GM18858 (cell line): Measurements from ENCODE around the gene SLC38A2.

ENCODE experiments used
- ATAC-seq: cut with Tn5 transposase; IDR thresholded peaks from one replicate; pipeline ENCODE4 v1.9.1; 2021; ENCODE audit not compliant: unreplicated experiment

SLC38A2 gene

GRCh38 chr12:46395388-46395787, 22.8 kb upstream of the SLC38A2 start:
- no peak for ATAC-seq

GRCh38 chr12:46391630-46392029, 19.1 kb upstream of the SLC38A2 start:
- ATAC-seq: no peak

GRCh38 chr12:46390881-46391280, 18.3 kb upstream of the SLC38A2 start:
- no peak for ATAC-seq

- no peak for ATAC-seq
Measured at GRCh38 chr12:46390304-46390703, 17.7 kb upstream of the SLC38A2 start.

GRCh38 chr12:46389031-46389616, 16.6 kb upstream of the SLC38A2 start:
- no peak for ATAC-seq

- ATAC-seq: peak; percentile 72
Measured at GRCh38 chr12:46388427-46389021, 16.0 kb upstream of the SLC38A2 start.

- no peak for ATAC-seq
Measured at GRCh38 chr12:46387670-46388069, 15.1 kb upstream of the SLC38A2 start.

GRCh38 chr12:46386877-46387629, 14.5 kb upstream of the SLC38A2 start:
- ATAC-seq: peak; percentile 21

- no peak for ATAC-seq
Measured at GRCh38 chr12:46386360-46386867, 13.8 kb upstream of the SLC38A2 start.

GRCh38 chr12:46385438-46385837, 12.9 kb upstream of the SLC38A2 start:
- no peak for ATAC-seq

GRCh38 chr12:46384451-46385309, 12.1 kb upstream of the SLC38A2 start:
- no peak for ATAC-seq

- ATAC-seq: peak; percentile 20
Measured at GRCh38 chr12:46383654-46384450, 11.3 kb upstream of the SLC38A2 start.

- ATAC-seq: peak; percentile 64
Measured at GRCh38 chr12:46382964-46383653, 10.5 kb upstream of the SLC38A2 start.

- no peak for ATAC-seq
Measured at GRCh38 chr12:46382408-46382963, 9.9 kb upstream of the SLC38A2 start.

- ATAC-seq: no peak
Measured at GRCh38 chr12:46380881-46381280, 8.3 kb upstream of the SLC38A2 start.

- ATAC-seq: no peak
Measured at GRCh38 chr12:46380022-46380796, 7.6 kb upstream of the SLC38A2 start.

- ATAC-seq: no peak
Measured at GRCh38 chr12:46379352-46379751, 6.8 kb upstream of the SLC38A2 start.

GRCh38 chr12:46378530-46378929, 6.0 kb upstream of the SLC38A2 start:
- ATAC-seq: no peak

- ATAC-seq: no peak
Measured at GRCh38 chr12:46377678-46378077, 5.1 kb upstream of the SLC38A2 start.
